ENCODE measurements around the gene MIPEP.
A peak's percentile ranks its signal among the peaks of the same experiment; 100 is the strongest.

MIPEP gene

GRCh38 chr13:23888658-23889614, at the start of gene MIPEP:
MIPEP (minus strand) TSS chr13:23889400; CDS start chr13:23889320, 80 bp downstream.
- in situ Hi-C loops (cut with MboI; ENCODE audit: low pct_unique_long_range_greater_than_20kb, low sequenced_read_pairs, unreplicated experiment), result loop anchor here (25.0 kb wide), 1 partner anchor 527 kb away; no protein-coding TSS in a partner anchor
- TF ChIP-seq CTCF (IDR thresholded peaks at IDR 0.05; ENCODE audit: extremely low read depth, insufficient read depth, missing control alignments), result peak; percentile 93
- peak; percentile 95 for DNase-seq (ENCODE audit: low spot score)

DNA sequence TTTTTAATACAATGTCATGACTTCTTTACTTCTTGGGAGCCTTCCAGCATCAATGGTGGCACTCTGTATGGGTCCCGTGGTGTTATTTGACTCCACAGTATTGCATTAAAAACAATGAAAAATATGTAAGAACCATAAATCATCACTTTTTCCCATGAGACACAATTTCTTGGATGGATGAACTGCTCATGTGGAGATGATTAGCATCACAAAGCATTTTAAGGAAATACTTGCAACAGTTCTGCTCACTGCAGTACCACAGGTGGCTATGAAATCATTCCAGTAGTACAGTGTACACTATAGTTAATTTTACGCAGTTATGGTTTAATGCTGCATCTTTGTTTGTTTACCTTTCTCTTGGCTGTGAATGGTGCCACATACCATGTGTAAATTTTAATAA, 45.3 kb upstream of the MIPEP start:
- no peak for TF ChIP-seq CTCF (IDR thresholded peaks at IDR 0.05; ENCODE audit: extremely low read depth, insufficient read depth, missing control alignments)
- DNase-seq (ENCODE audit: low spot score), result no peak
- in situ Hi-C loops (cut with MboI; ENCODE audit: low pct_unique_long_range_greater_than_20kb, low sequenced_read_pairs, unreplicated experiment), result no loop called here

GRCh38 chr13:23928985-23929384, 39.8 kb upstream of the MIPEP start:
- DNase-seq (ENCODE audit: low spot score), result no peak
- TF ChIP-seq CTCF (IDR thresholded peaks at IDR 0.05; ENCODE audit: extremely low read depth, insufficient read depth, missing control alignments), result no peak
- in situ Hi-C loops (cut with MboI; ENCODE audit: low pct_unique_long_range_greater_than_20kb, low sequenced_read_pairs, unreplicated experiment), result no loop called here

DNA sequence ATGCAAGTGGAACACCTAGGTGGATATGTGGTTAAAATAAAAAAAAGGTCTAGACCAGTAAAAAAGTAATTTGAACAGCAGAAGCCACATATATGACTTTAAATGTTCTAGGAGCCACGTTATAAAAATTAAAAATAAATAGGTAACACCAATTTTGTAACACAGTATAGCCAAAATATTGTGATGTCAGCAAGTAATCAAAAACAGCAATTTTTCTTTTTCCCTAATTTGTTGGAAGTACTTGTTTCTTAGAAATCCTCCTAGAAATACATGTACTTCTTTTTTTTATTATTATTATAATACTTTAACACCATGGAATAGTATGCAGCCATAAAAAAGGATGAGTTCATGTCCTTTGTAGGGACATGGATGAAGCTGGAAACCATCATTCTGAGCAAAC, 33.8 kb upstream of the MIPEP start:
- TF ChIP-seq CTCF (IDR thresholded peaks at IDR 0.05; ENCODE audit: extremely low read depth, insufficient read depth, missing control alignments), result no peak
- no peak for DNase-seq (ENCODE audit: low spot score)
- in situ Hi-C loops (cut with MboI; ENCODE audit: low pct_unique_long_range_greater_than_20kb, low sequenced_read_pairs, unreplicated experiment), result loop anchor here (25.0 kb wide), 1 partner anchor 289 kb away; no protein-coding TSS in a partner anchor

DNA sequence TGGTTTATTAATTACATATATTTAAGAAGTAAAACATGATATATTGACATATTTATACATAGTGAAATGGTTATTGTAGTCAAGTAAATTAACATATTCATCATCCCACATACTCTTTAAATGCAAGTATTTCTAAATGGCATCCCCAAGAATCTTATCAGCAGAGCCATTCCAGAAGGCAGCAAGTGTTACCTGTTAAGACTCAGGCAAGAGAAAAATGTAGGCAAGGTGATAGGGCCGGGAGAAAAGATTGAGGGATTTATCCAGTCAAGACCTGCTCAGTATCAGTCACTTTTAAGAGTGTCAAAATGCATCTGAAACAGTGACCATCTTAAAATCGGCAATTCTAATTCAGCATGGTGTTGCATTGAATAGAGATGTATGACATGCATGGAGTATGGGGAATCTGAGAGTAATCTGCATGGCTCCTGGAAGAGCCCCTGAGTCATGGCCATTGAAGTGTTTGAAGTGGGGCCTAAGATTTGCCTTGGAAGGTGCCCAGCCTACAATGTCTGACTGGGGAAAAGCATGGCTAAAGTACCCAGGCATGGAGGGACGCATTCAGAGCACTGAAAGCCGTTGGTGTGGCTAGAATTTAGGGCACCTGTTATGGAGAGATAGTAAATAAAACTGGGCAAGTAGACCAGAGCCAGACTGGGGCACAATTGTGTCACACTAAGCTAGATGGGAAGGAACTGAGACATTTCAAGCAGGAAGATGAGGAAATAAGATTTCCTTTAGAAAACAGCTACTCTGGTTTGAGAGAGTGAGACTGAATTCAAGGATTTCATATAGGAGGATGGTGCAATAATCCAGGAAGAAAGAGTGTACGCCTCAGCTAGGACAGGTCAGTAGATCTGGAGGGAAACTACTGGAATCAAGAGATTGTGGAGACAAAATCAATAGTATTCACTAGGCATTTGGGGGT, 33.1 kb upstream of the MIPEP start:
- TF ChIP-seq CTCF (IDR thresholded peaks at IDR 0.05; ENCODE audit: extremely low read depth, insufficient read depth, missing control alignments), result no peak
- DNase-seq (ENCODE audit: low spot score), result no peak
- in situ Hi-C loops (cut with MboI; ENCODE audit: low pct_unique_long_range_greater_than_20kb, low sequenced_read_pairs, unreplicated experiment), result loop anchor here (25.0 kb wide), 1 partner anchor 290 kb away; no protein-coding TSS in a partner anchor

GRCh38 chr13:23921451-23921888, 32.3 kb upstream of the MIPEP start:
- peak; percentile 41 for DNase-seq (ENCODE audit: low spot score)
- in situ Hi-C loops (cut with MboI; ENCODE audit: low pct_unique_long_range_greater_than_20kb, low sequenced_read_pairs, unreplicated experiment), result loop anchor here (25.0 kb wide), 1 partner anchor 291 kb away; no protein-coding TSS in a partner anchor
- TF ChIP-seq CTCF (IDR thresholded peaks at IDR 0.05; ENCODE audit: extremely low read depth, insufficient read depth, missing control alignments), result peak; percentile 67

Data from GM13977 (cell line).